GM12878 (cell line): Measurements from ENCODE around the gene HNRNPA0. TPM values are rescaled to one million over a fixed set of nuclear protein-coding genes. Genes with fewer than 3 reads are reported as not detected.

ENCODE experiments used
- ATAC-seq: fragments of 200-7000 bp; cut with Tn5 transposase; 3 replicates; pipeline ENCODE4 v1.9.1; 2020; ENCODE audit warnings: mild to moderate bottlenecking, moderate library complexity
- BruUV-seq: library from RNA; stranded (reverse); fragments of 400-500 nt; replicated peaks from 2 replicates; lab custom pipeline; 2021; lab: Mats Ljungman, UMichigan
- CTCF ChIA-PET: fragments of 300-600 bp; sonication (Branson Sonifier 250); formaldehyde crosslinking; extraction: SDS; loops from one replicate; lab custom pipeline; 2021; ENCODE audit warnings: inconsistent platforms; lab: Yijun Ruan, JAX
- POLR2A ChIA-PET: fragments of 350-600 bp; formaldehyde crosslinking; extraction: SDS; loops from one replicate; lab custom pipeline; 2021; ENCODE audit warnings: inconsistent platforms; lab: Charles Lee
- RAD21 ChIA-PET: fragments of 300-600 bp; sonication (Branson Sonifier 250); formaldehyde crosslinking; loops from one replicate; lab custom pipeline; 2023; ENCODE audit warnings: antibody characterized with exemption; ENCODE audit not compliant: unreplicated experiment; lab: Charles Lee
- SMC1A ChIA-PET: fragments of 300-600 bp; sonication (Branson Sonifier 250); formaldehyde crosslinking; loops from one replicate; lab custom pipeline; 2023; ENCODE audit not compliant: unreplicated experiment, uncharacterized antibody; lab: Charles Lee
- DNase-seq: peaks from one replicate; pipeline ENCODE4 v3.0.0-alpha.2; 2011; ENCODE audit warnings: low read depth, low spot score
- FAIRE-seq: peaks from 3 replicates; lab custom pipeline; 2011; peaks lifted over from hg19 to GRCh38; lab: Jason Lieb, UNC
- H2AFZ ChIP-seq: 2 replicates; pipeline ENCODE4 v1.6.0; 2011; ENCODE audit warnings: low read depth, low read length, control low read depth; ENCODE audit not compliant: control insufficient read depth
- H3K27ac ChIP-seq: 2 replicates; pipeline ENCODE4 v1.5.1; 2011; ENCODE audit warnings: control low read depth; ENCODE audit not compliant: control insufficient read depth, insufficient read depth
- H3K27me3 ChIP-seq, 2 experiments: replicated peaks in 1 of 2; 2 replicates each; pipeline versions ENCODE4 v1.6.0 to v1.6.1; 2011; ENCODE audit warnings: low read length in 1 of 2; ENCODE audit not compliant: control insufficient read depth in 2 of 2, insufficient read depth in 2 of 2
- H3K36me3 ChIP-seq, 2 experiments: 2 replicates each; pipeline ENCODE4 v1.5.1; 2011; ENCODE audit warnings: low read length in 1 of 2; ENCODE audit not compliant: control insufficient read depth in 2 of 2, insufficient read depth in 2 of 2
- H3K4me1 ChIP-seq: 2 replicates; pipeline ENCODE4 v1.6.1; 2011; ENCODE audit warnings: mild to moderate bottlenecking, low read length, moderate library complexity, mixed read lengths; ENCODE audit not compliant: control insufficient read depth, insufficient read depth
- H3K4me2 ChIP-seq: 2 replicates; pipeline ENCODE4 v1.6.0; 2011; ENCODE audit warnings: control low read depth; ENCODE audit not compliant: control insufficient read depth, insufficient read depth
- H3K4me3 ChIP-seq: fragments of 200-600 bp; sonication (generic); 2 replicates; pipeline ENCODE4 v1.5.1; 2016
- H3K79me2 ChIP-seq: 2 replicates; pipeline ENCODE4 v1.6.0; 2011; ENCODE audit warnings: low read length; ENCODE audit not compliant: control insufficient read depth, insufficient read depth
- H3K9ac ChIP-seq: 2 replicates; pipeline ENCODE4 v1.8.0; 2011; ENCODE audit warnings: low read length, control low read depth, mixed read lengths; ENCODE audit not compliant: control insufficient read depth, insufficient read depth
- H3K9me3 ChIP-seq: replicated peaks from 3 replicates; pipeline ENCODE4 v1.5.1; 2011; ENCODE audit warnings: mild to moderate bottlenecking, low read length; ENCODE audit not compliant: control insufficient read depth, insufficient read depth
- H4K20me1 ChIP-seq: 2 replicates; pipeline ENCODE4 v1.6.0; 2011; ENCODE audit not compliant: control insufficient read depth, insufficient read depth
- CREM ChIP-seq: IDR thresholded peaks from 2 replicates; pipeline ENCODE4 v1.6.1; 2014; ENCODE audit warnings: antibody characterized with exemption, low read depth
- DPF2 ChIP-seq: fragments of 450-650 bp; IDR thresholded peaks from 2 replicates; pipeline ENCODE4 v1.6.1; 2017; ENCODE audit warnings: mild to moderate bottlenecking
- HDAC6 ChIP-seq: fragments of 200-600 bp; sonication (generic); IDR thresholded peaks from one replicate; pipeline ENCODE4 v1.8.0; 2017; ENCODE audit warnings: antibody characterized with exemption; ENCODE audit not compliant: unreplicated experiment
- KDM1A ChIP-seq: fragments of 200-600 bp; sonication (generic); IDR thresholded peaks from 2 replicates; pipeline ENCODE4 v1.6.1; 2016; ENCODE audit warnings: borderline replicate concordance
- RAD21 ChIP-seq: IDR thresholded peaks from 2 replicates; pipeline ENCODE4 v1.6.1; 2011; ENCODE audit warnings: mild to moderate bottlenecking, low read depth, low read length, moderate library complexity; ENCODE audit not compliant: insufficient read depth
- TCF7 ChIP-seq: IDR thresholded peaks from 2 replicates; pipeline ENCODE4 v1.6.1; 2014; ENCODE audit warnings: antibody characterized with exemption, borderline replicate concordance
- WGBS: methylation state at CpG from one replicate; pipeline ENCODE4 v1.1.6; 2016; ENCODE audit warnings: low lambda C conversion rate; ENCODE audit not compliant: insufficient replicate concordance, insufficient coverage; ENCODE audit errors: missing lambda C conversion rate; 5-methylcytosine and 5-hydroxymethylcytosine counted together
- in situ Hi-C: fragments of 300-500 bp; cut with MboI; formaldehyde crosslinking; loops from 9 replicates; pipeline ENCODE4 v1.14.3; 2018; ENCODE audit warnings: mixed read lengths
- intact Hi-C: fragments of 100-400 bp; cut with micrococcal nuclease; formaldehyde crosslinking; loops from one replicate; pipeline ENCODE4 v1.14.2; 2022; ENCODE audit not compliant: unreplicated experiment
- polyA plus RNA-seq, 11 experiments: library from polyadenylated mRNA; depleted of rRNA in 4 of 11; unstranded in 6 of 11; stranded (reverse) in 5 of 11; fragments of >200 nt; fragmentation: Nextera tagmentation in 4 of 11; fragmentation: Illumina TruSeq in 1 of 11; extraction: Ambion mirVana in 4 of 11; extraction: Trizol in 1 of 11; gene quantifications; 1 replicate in 1 of 11; 2 replicates in 10 of 11; pipeline versions ENCODE4 v1.2.1 to v1.2.3, GENCODE V29; 2011 to 2016; ENCODE audit warnings: inconsistent platforms in 2 of 11, missing spikeins in 2 of 11, low read depth in 1 of 11
- total RNA-seq, 4 experiments: library from RNA; depleted of rRNA in 3 of 4; stranded (reverse); fragments of >200 nt in 3 of 4; fragmentation: Illumina TruSeq in 1 of 4; extraction: Trizol in 1 of 4; gene quantifications; 2 replicates each; pipeline versions ENCODE4 v1.2.1 to v1.2.3, GENCODE V29; 2013 to 2021
- TF ChIP-seq, protein P1 (sequence below): fragments of 450-650 bp; IDR thresholded peaks from 2 replicates; pipeline ENCODE4 v1.6.1; 2017; ENCODE audit warnings: mild to moderate bottlenecking
- TF ChIP-seq, protein P2 (sequence below): fragments of 150-350 bp; IDR thresholded peaks from 2 replicates; pipeline ENCODE4 v1.6.1; 2014; ENCODE audit warnings: mild to moderate bottlenecking, low read depth, low read length

The HNRNPA0 gene
- total and polyA plus RNA-seq, 10 of the 15 experiments (the other 5 are each of a cell fraction or from before 2014, with no cell fraction given): 6.3 to 45.0 (median 12.5) TPM

DNA sequence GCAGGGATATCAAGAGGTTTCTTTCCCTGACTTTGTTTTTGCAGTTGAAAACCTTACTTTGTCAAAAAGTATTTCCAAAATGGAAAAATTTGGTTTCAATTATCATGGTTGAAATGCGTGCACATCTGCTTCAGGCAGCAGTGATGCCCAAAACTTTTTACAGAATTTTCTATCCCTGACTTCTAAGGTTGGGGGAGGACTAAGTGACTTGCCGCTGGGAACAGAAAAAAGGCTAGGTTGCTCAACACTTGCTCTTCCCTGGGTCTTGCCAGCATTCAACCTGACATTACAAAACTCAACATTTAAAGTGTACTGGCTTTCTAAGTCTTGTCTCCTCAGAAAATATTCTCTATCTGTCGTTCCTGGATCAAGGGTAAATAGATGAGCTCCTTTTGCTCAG is 23.0 kb downstream of the HNRNPA0 start:
- Histone ChIP-seq H3K4me2 (no peak overlapping the region), H3K27ac (no peak overlapping the region), H3K79me2 (peaks cover 8% of the 10 kb centered on the region), H2AFZ (no peak overlapping the region), H3K9me3 (no peaks in the 10 kb centered on the region), H3K36me3 (no peaks in the 10 kb centered on the region), H3K4me3 (no peak overlapping the region), H3K27me3 (no peaks in the 10 kb centered on the region), H4K20me1 (no peaks in the 10 kb centered on the region), H3K9ac (no peak overlapping the region), H3K4me1 (no peaks in the 10 kb centered on the region; the same call in 1 of the 2 replicates)
- intact Hi-C loops (no loop called here), in situ Hi-C loops (no loop called here)
- ChIA-PET SMC1A (interaction anchor here (1.4 to 4.2 kb wide), 4 partner anchors 10 to 297 kb away, joined by 3 to 25 read pairs (median 8); no protein-coding TSS in a partner anchor), CTCF (interaction anchor here (1.2 to 18.4 kb wide), 6 partner anchors 9 to 102 kb away, joined by 4 to 619 read pairs (median 12); no protein-coding TSS in a partner anchor), POLR2A (no interaction called here), RAD21 (interaction anchor here (1.1 to 1.3 kb wide), 3 partner anchors 11 to 71 kb away, joined by 3 to 5 read pairs (median 4); no protein-coding TSS in a partner anchor)
- TF ChIP-seq DPF2: no peak
- DNase-seq (no peak), ATAC-seq (no peak), FAIRE-seq (no peak)
- 63% methylated on average over 3 of the region's 3 CpGs for WGBS
- BruUV-seq: no TSS peak

DNA sequence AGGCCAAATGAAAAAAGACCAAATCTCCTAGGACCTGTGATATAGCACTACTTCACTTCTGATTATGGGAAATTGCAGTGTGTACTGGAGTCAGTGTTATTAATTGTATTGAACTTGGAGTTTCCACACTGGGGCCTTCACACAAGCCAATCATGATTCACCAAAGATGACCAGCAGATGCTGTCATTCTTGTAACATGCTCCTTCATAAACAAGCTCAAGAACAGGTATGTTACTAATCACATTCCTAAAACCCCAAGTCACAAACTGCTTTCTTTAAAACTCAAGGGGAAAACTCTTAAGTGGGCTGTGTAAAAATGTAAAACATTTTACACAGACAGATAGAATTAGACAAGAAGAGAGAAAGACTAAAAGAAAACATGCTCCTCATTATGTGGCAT is 23.8 kb downstream of the HNRNPA0 start:
- Histone ChIP-seq H3K4me3 (no peak overlapping the region; the same call in 1 of the 2 replicates), H3K36me3 (no peaks in the 10 kb centered on the region), H3K79me2 (peaks cover 8% of the 10 kb centered on the region), H3K4me2 (no peak overlapping the region), H3K9ac (no peak overlapping the region), H3K27ac (no peak overlapping the region), H2AFZ (no peak overlapping the region), H3K27me3 (no peaks in the 10 kb centered on the region), H4K20me1 (no peaks in the 10 kb centered on the region), H3K4me1 (no peaks in the 10 kb centered on the region; the same call in 1 of the 2 replicates), H3K9me3 (no peaks in the 10 kb centered on the region; the same call in 2 of the 3 replicates)
- in situ Hi-C loops: no loop called here
- BruUV-seq: no TSS peak
- TF ChIP-seq TCF7 (no peak), CREM (no peak), KDM1A (no peak), RAD21 (no peak), HDAC6 (no peak)
- TF ChIP-seq, protein P1, sequence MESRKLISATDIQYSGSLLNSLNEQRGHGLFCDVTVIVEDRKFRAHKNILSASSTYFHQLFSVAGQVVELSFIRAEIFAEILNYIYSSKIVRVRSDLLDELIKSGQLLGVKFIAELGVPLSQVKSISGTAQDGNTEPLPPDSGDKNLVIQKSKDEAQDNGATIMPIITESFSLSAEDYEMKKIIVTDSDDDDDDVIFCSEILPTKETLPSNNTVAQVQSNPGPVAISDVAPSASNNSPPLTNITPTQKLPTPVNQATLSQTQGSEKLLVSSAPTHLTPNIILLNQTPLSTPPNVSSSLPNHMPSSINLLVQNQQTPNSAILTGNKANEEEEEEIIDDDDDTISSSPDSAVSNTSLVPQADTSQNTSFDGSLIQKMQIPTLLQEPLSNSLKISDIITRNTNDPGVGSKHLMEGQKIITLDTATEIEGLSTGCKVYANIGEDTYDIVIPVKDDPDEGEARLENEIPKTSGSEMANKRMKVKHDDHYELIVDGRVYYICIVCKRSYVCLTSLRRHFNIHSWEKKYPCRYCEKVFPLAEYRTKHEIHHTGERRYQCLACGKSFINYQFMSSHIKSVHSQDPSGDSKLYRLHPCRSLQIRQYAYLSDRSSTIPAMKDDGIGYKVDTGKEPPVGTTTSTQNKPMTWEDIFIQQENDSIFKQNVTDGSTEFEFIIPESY: no peak
- TF ChIP-seq, protein P2, sequence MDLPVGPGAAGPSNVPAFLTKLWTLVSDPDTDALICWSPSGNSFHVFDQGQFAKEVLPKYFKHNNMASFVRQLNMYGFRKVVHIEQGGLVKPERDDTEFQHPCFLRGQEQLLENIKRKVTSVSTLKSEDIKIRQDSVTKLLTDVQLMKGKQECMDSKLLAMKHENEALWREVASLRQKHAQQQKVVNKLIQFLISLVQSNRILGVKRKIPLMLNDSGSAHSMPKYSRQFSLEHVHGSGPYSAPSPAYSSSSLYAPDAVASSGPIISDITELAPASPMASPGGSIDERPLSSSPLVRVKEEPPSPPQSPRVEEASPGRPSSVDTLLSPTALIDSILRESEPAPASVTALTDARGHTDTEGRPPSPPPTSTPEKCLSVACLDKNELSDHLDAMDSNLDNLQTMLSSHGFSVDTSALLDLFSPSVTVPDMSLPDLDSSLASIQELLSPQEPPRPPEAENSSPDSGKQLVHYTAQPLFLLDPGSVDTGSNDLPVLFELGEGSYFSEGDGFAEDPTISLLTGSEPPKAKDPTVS: no peak
- CTCF ChIA-PET: interaction anchor here (0.6 to 18.4 kb wide), 5 partner anchors 8 to 101 kb away, joined by 3 to 619 read pairs (median 8); no protein-coding TSS in a partner anchor
- FAIRE-seq (no peak), DNase-seq (no peak), ATAC-seq (no peak)
- POLR2A ChIA-PET: no interaction called here
- SMC1A ChIA-PET: interaction anchor here (4.2 kb wide), 1 partner anchor 11 kb away, joined by 25 read pairs; no protein-coding TSS in a partner anchor
- intact Hi-C loops: no loop called here
- RAD21 ChIA-PET: interaction anchor here (0.8 to 1.1 kb wide), 3 partner anchors 12 to 70 kb away, joined by 3 to 8 read pairs (median 4); no protein-coding TSS in a partner anchor
